ENCODE data around the gene NTHL1.
"Not testable (repeated sequence)": the region's sequence is repeated elsewhere in the genome, so short reads cannot be mapped to it uniquely, and the experiment has no call there.

The NTHL1 gene

GRCh38 chr16:2040041-2040786, 7.4 kb downstream of the NTHL1 start:
- no peak for DNase-seq

- no peak for DNase-seq
Measured at GRCh38 chr16:2039274-2040031, 8.2 kb downstream of the NTHL1 start.

- DNase-seq, result no peak
Measured at GRCh38 chr16:2038382-2039231, 9.0 kb downstream of the NTHL1 start.

GRCh38 chr16:2037647-2038381, 9.8 kb downstream of the NTHL1 start:
- DNase-seq, result no peak

GRCh38 chr16:2037115-2037514, 10.5 kb downstream of the NTHL1 start:
- DNase-seq, result no peak

GRCh38 chr16:2036200-2036966, 11.3 kb downstream of the NTHL1 start:
- no peak for DNase-seq

- no peak for DNase-seq
Measured at GRCh38 chr16:2035431-2036199, 12.0 kb downstream of the NTHL1 start.

- DNase-seq, result no peak
Measured at GRCh38 chr16:2034696-2035430, 12.8 kb downstream of the NTHL1 start.

- not testable (repeated sequence) for DNase-seq
Measured at GRCh38 chr16:2033909-2034695, 13.5 kb downstream of the NTHL1 start.

GRCh38 chr16:2033057-2033908, 14.4 kb downstream of the NTHL1 start:
- DNase-seq, result no peak

- DNase-seq, result no peak
Measured at GRCh38 chr16:2032285-2033056, 15.2 kb downstream of the NTHL1 start.

GRCh38 chr16:2031081-2031577, 16.5 kb downstream of the NTHL1 start:
- DNase-seq, result no peak

GRCh38 chr16:2030036-2030435, 17.6 kb downstream of the NTHL1 start:
- no peak for DNase-seq

GRCh38 chr16:2029350-2029749, 18.3 kb downstream of the NTHL1 start:
- no peak for DNase-seq

- no peak for DNase-seq
Measured at GRCh38 chr16:2028620-2029220, 18.9 kb downstream of the NTHL1 start.

- no peak for DNase-seq
Measured at GRCh38 chr16:2028146-2028545, 19.5 kb downstream of the NTHL1 start.
